ENCODE results near the gene MPPED2.

DNA sequence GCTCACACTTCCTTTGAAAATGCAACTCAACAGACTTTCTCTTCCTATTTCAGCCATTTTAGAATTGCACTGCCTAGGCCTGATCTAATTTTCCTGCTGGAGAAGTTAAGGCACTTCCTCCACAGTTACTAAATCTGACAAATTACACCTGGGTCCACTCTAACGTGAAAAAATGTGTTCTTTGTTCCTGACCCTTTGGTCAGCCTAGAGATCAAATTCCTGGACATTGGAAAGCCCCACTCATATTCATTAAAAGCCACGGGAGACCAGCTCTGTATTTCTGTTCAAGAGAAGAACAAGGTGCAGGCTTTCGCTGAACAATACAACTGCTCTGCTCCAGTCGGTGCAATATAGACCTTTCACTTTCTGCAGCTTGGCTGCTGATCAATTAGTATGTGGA is 96.6 kb downstream of the MPPED2 start:
- no peak for TF ChIP-seq EP300 (IDR thresholded peaks at IDR 0.05)
- TF ChIP-seq, protein P1, sequence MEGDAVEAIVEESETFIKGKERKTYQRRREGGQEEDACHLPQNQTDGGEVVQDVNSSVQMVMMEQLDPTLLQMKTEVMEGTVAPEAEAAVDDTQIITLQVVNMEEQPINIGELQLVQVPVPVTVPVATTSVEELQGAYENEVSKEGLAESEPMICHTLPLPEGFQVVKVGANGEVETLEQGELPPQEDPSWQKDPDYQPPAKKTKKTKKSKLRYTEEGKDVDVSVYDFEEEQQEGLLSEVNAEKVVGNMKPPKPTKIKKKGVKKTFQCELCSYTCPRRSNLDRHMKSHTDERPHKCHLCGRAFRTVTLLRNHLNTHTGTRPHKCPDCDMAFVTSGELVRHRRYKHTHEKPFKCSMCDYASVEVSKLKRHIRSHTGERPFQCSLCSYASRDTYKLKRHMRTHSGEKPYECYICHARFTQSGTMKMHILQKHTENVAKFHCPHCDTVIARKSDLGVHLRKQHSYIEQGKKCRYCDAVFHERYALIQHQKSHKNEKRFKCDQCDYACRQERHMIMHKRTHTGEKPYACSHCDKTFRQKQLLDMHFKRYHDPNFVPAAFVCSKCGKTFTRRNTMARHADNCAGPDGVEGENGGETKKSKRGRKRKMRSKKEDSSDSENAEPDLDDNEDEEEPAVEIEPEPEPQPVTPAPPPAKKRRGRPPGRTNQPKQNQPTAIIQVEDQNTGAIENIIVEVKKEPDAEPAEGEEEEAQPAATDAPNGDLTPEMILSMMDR (IDR thresholded peaks at IDR 0.05), result no peak
- no peak for TF ChIP-seq POLR2A (IDR thresholded peaks at IDR 0.05)
- no peak for TF ChIP-seq POLR2AphosphoS5 (IDR thresholded peaks at IDR 0.05)
